HG03095 (cell line): ENCODE measurements around the gene STPG2.

Source experiments
- ATAC-seq: cut with Tn5 transposase; IDR thresholded peaks from one replicate; pipeline ENCODE4 v1.9.1; 2021; ENCODE audit warnings: moderate library complexity; ENCODE audit not compliant: unreplicated experiment

STPG2 gene

GRCh38 chr4:98094118-98094517 lies 49.2 kb downstream of the STPG2 start:
- ATAC-seq = no peak

DNA sequence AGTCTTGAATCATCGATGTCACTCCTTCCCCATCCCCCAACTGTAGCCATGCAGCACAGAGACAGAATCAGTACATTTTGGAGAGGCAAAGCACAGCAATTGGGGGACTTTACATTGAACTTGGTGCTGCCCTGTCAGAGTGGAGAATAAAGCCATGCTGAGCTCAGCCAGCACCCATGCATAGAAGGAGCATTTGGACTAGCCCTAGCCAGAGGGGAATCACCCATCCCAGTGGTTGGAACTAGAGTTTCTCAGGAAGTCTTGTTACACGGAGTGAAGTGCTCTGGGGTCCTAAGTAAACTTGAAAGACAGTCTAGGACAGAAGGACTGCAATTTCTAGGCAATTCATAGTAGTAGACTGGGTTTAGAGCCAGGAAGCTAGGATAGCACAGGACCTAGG lies 49.6 kb downstream of the STPG2 start:
- no peak for ATAC-seq

DNA sequence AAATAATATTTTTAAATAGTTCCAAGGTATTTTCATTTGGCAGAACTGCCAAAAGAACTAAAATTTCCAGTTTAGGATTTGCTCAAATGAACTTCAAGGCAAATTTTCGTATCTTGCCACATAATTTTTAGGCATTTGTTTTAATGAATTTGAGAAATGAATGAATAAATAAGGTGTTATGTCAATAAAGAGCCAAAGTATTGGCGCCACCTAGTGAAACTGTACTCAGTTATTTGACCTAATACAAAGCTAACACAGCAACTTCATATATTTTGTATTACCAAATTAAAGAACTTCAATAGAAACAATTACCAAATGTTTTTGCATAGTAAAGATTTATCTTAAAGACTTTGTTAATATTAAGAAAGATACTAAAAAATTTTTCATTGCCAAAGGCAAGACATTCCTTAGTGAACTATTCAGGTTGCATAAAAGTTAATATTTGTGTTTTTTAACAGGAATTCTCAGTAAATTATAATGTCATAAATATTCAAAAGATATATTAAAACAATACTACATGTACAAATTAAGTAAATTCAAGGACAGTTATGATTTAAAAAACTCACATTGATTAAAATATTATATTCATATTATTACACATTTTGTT lies 50.3 kb downstream of the STPG2 start:
- no peak for ATAC-seq

GRCh38 chr4:98081936-98082335 lies 61.3 kb downstream of the STPG2 start:
- no peak for ATAC-seq

DNA sequence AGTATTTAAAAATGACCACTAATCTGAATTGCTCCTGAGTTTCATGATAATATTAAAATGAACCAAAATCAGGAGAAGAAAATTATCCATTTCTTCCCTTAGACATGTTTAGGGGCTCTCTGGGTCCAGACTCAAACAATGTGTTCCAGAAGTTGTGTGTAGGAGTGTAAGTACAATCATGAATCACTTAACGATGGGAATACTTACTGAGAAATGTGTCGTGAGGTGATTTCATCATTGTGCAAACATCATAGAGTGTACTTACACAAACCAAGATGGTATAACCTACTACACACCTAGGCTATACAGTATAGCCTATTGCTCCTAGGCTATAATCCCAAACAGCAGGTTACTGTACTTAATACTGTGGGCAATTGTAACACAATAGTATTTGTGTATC lies 74.8 kb downstream of the STPG2 start:
- no peak for ATAC-seq

DNA sequence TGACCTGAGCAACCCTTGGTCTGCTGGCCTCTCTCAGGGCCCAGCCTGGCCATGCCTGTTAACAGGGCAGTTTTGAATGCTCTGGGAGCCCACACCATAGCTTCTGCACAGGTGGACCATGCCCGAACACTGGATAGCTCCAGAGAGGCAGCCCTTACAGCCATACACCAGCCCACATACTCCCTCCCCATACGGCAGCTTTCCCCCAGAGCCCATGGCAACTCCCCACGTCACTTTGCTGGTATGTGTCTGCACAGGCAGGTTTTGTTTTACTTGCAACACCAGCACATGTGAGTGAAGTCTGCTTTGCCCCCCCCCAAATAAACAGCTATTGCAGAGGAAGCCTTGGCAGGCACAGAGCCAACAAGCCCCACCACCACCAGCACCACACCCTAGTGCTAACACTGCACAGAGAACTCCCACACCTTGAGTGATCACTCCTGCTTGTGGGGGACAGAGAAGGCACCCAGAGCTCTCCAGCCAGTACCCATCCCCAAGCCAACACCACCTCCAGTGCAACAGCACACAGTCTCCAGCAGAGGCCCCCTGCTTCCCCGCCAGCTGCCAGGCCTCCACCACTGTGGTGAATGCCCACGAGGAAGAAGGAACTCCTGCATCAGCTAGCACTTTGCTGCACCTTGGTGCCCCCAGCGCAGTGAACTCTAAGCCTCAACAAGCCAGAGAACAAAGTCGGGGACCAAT lies 87.3 kb downstream of the STPG2 start:
- ATAC-seq = no peak

GRCh38 chr4:98046665-98047064 lies 96.6 kb downstream of the STPG2 start:
- ATAC-seq = no peak

DNA sequence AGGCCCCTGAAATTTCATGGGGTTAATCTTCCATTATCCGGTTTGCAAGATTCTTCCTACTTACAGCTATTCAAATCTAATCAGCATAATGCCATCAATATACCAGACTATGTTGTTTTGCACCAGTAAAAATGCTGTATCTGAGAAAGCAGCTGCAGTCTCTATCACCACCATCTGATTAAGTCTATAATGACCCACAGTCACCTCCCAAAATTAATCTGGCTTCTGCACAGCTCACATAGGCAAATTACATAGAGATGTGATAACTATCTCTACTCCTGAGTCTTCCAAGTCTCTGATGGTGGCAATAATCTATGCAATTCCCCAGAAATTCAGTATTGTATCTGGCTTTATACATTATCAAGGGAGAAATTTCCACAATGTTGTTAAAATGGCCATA lies 113.2 kb downstream of the STPG2 start:
- ATAC-seq = no peak

DNA sequence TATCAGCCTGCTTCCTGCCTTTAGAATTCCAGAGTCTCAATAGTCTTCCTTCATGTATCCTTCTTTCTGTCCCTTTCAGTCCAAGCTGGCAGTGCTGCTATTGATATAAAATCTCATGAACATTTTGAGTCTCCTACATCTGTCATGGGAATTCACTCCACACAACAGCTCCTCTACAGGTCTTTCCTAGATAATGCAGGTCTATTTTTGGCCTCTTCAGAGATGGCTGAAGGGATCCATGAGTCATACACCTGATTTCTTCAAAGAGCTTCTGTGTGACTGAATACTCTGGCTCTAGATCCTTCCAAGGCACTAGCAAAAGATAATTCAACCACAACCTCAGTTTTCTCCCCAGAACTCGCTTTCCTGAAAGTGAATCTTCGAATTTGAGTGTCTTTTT lies 115.4 kb downstream of the STPG2 start:
- no peak for ATAC-seq

DNA sequence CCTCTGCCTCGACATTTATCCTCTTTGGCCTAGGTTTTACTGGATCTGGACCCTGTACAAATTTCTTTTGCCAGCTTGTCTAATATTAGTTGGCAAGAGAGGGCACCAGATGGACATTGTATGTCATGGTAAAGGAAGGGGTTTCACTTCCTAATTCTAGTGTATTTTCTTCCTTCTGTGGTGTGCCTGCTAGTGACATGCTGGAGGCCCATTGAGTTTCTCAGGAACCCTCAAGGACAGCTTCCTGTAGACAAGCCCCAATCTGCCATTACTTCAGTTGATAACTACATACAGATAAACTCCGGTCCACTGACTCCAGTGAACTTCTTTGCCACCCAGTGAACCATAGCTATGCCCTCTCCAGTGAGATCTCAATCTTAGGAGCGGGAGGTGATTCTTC lies 116.9 kb downstream of the STPG2 start:
- ATAC-seq = no peak

DNA sequence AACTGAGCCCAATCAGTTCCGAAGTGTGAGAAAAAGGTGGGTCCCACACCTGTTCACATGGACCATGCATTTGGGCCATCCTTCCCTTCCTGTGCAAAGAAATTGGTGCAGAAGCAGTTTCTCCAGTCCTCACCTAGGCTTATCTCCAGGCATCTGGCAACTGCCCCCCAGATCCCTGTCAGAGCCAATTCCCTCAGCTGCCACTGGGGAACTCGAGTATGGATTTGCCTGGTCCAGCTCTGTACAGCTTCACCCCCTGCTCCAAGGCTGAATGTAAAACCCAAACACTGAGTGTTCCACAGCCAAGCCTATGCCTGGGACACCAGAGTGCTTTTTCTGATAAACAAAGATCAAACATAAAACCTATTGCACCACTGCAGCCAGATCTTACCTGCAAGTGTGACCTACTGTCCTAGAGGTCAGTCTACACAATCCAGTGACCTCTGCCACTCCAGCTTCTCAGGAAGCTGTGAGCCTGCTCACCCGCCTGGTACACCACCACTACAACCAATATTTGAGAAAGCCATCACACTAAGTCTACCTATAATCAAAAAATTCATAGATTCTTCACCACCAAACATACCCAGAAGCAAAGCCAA lies 136.4 kb downstream of the STPG2 start:
- no peak for ATAC-seq

GRCh38 chr4:98006060-98006459 lies 137.2 kb downstream of the STPG2 start:
- no peak for ATAC-seq

DNA sequence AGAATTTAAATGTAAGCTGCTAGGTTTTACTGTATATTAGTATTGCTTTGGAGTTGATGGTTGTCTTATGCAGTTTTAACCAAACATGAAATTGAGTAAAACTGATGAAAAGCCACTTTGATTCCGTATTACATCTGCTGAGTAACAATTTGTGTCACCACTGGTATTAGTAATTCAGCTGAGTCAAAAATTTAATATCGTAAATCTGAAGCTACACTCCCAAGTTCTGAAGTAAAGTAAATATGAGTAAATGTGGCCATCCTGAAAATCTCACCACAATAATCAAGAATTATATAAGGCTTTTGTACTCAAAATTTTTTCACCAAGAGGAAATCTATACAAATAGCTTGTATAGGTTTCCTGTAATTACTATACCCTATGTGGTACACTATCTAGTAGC lies 142.3 kb downstream of the STPG2 start:
- no peak for ATAC-seq

GRCh38 chr4:97998203-97998602 lies 145.1 kb downstream of the STPG2 start:
- ATAC-seq = no peak

DNA sequence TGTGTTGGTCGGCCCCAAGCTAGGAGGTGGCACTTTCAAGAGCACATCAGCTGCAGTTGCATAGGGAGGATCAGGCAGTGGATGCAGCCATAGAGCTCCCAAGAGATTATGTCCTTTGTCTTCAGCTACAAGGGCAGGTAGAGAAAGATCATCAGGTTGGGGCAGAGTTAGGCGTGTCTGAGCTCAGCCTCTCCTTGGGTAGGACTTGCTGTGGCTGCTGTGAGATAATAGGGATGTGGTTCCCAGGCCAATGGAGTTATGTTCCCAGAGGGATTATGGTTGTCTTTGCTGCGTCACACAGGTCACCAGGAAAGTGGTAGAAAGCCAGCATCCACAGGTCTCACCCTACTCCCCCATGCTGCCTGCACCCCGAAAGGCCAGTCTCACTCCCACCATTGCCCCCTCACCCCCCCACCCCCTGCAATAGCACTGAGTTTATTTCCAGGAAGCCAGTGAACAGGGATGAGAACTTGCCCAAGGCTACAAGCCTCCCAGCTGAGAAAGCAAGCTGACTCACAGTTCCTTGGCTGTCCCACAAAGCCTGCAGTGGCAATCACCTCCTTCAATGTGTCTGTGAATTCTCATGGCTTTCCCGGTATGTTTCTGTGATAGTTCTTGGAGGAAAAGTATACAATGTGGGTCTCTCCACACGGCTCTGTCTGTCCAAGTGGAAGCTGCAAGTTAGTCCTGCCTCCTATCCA lies 148.4 kb downstream of the STPG2 start:
- ATAC-seq = no peak

GRCh38 chr4:97990409-97990808 lies 152.9 kb downstream of the STPG2 start:
- no peak for ATAC-seq

- ATAC-seq = no peak
Measured at GRCh38 chr4:97987019-97987648, 156.1 kb downstream of the STPG2 start.

DNA sequence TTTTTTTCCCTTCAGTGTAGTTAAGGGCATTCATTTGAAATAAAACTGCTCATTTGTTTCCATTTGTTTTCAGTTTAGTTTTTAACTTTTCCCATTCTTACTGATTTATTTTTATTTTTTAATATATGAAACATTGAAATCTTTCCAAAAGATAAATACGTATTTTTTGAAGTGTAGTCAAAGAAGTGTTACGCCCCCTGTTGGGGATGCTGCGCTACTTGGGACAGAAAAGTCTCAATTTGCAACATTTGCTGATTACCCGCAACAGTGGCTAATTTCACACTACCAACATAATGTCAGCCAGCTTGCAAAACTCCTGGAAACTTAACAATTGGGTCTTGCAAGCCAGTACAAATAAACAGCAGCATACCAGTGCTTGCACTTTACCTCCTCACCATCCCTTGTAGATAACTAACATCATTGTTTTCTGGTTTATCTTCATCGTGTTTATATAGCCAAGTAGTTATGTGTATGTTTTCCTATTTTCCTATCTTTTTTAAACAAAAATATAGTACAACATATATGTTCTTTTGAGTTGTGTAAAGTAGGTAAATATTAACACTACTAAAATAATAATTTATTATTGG lies 158.6 kb downstream of the STPG2 start:
- ATAC-seq = no peak

DNA sequence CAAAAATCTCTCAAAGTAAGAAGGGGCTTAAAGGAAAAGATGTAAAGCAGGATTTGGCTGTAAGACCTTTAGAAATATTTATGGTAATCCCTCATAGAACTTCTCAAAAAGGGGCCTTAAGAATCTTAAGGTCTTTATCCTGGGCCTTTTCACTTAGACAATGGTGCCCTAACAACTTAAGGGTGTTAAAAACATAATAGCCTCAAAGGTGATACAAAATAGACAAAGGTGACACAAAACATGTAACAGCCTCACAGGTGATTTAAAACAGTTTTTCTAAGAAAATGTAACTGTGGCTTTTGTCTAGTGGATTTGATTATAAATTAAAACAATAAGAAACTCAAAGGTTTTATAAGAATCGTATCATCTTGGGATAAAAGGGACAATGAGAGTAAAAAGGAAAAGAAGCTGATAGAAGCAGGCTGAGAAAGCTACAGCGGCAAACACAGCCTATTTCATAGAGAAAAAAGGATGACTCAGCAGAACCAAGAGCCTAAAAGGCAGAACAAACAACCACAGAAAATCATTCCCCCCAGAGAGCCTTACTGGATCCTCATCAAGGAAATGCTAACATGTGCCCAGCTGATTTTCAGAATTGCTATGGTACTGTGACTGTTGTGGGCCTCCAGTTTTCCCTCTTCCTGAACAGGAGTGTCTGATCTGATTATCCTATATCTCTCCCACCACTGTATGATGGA lies 164.3 kb downstream of the STPG2 start:
- no peak for ATAC-seq

- ATAC-seq = no peak
Measured at GRCh38 chr4:97953171-97953941, 189.9 kb downstream of the STPG2 start.
